OCI-LY7 (cell line): Measurements from ENCODE around the gene L3HYPDH. TPM values are rescaled to one million over a fixed set of nuclear protein-coding genes. Genes with fewer than 3 reads are reported as not detected.

Experiments
- BruUV-seq: library from RNA; stranded (reverse); fragments of 400-500 nt; replicated peaks from 2 replicates; lab custom pipeline; 2021; lab: Mats Ljungman, UMichigan
- CTCF ChIA-PET: fragments of 300-600 bp; sonication (Branson Sonifier 250); formaldehyde crosslinking; loops from one replicate; lab custom pipeline; 2022; ENCODE audit warnings: antibody characterized with exemption; ENCODE audit not compliant: unreplicated experiment; lab: Charles Lee
- POLR2A ChIA-PET: fragments of 300-600 bp; sonication (Branson Sonifier 250); formaldehyde crosslinking; loops from one replicate; lab custom pipeline; 2022; ENCODE audit warnings: antibody characterized with exemption; lab: Charles Lee
- DNase-seq: peaks from one replicate; pipeline ENCODE4 v3.0.0-alpha.2; 2015; ENCODE audit warnings: low spot score
- H2AFZ ChIP-seq: fragments of 200-600 bp; sonication (generic), shearing (Covaris generic); 2 replicates; pipeline ENCODE4 v1.6.1; 2014; ENCODE audit warnings: mild to moderate bottlenecking, antibody characterized with exemption, low read length, moderate library complexity
- H3K27ac ChIP-seq: fragments of 200-600 bp; sonication (generic); 2 replicates; pipeline ENCODE4 v1.5.1; 2014; ENCODE audit warnings: mixed run types, low read depth, mild to moderate bottlenecking, moderate library complexity, low read length, inconsistent platforms; ENCODE audit not compliant: poor library complexity, severe bottlenecking
- H3K36me3 ChIP-seq: fragments of 200-600 bp; sonication (generic); 2 replicates; pipeline ENCODE4 v1.6.1; 2014; ENCODE audit warnings: mild to moderate bottlenecking, antibody characterized with exemption, low read length, moderate library complexity, mixed read lengths; ENCODE audit not compliant: insufficient read depth
- H3K4me1 ChIP-seq: fragments of 200-600 bp; sonication (generic); 2 replicates; pipeline ENCODE4 v1.5.1; 2014; ENCODE audit warnings: mild to moderate bottlenecking, low read length; ENCODE audit not compliant: insufficient read depth, poor library complexity, severe bottlenecking
- H3K4me2 ChIP-seq: fragments of 200-600 bp; sonication (generic); 2 replicates; pipeline ENCODE4 v1.6.1; 2014; ENCODE audit warnings: mild to moderate bottlenecking, low read length
- H3K4me3 ChIP-seq: fragments of 200-600 bp; sonication (generic); 2 replicates; pipeline ENCODE4 v1.5.1; 2014; ENCODE audit warnings: mild to moderate bottlenecking, low read depth, low read length; ENCODE audit not compliant: poor library complexity, severe bottlenecking
- H3K79me2 ChIP-seq: fragments of 200-600 bp; sonication (generic); 2 replicates; pipeline ENCODE4 v1.6.1; 2016; ENCODE audit warnings: low read depth, mild to moderate bottlenecking, low read length, moderate library complexity, mixed read lengths; ENCODE audit not compliant: insufficient read depth
- H3K9me2 ChIP-seq: fragments of 200-600 bp; sonication (generic); 2 replicates; pipeline ENCODE4 v1.6.1; 2016; ENCODE audit warnings: mild to moderate bottlenecking, low read length, mixed read lengths; ENCODE audit not compliant: insufficient read depth
- H3K9me3 ChIP-seq: fragments of 200-600 bp; sonication (generic); 2 replicates; pipeline ENCODE4 v1.6.1; 2014; ENCODE audit warnings: mild to moderate bottlenecking, mixed run types, low read length, mixed read lengths
- H4K20me1 ChIP-seq: fragments of 200-600 bp; sonication (generic); 2 replicates; pipeline ENCODE4 v1.6.1; 2014; ENCODE audit warnings: mild to moderate bottlenecking, antibody characterized with exemption, low read length, moderate library complexity, mixed read lengths; ENCODE audit not compliant: insufficient read depth
- CTCF ChIP-seq: fragments of 200-600 bp; sonication (generic); conservative IDR thresholded peaks from 2 replicates; pipeline ENCODE4 v1.5.1; 2014; ENCODE audit warnings: mild to moderate bottlenecking, antibody characterized with exemption, low read length, moderate library complexity, mixed read lengths
- EZH2phosphoT487 ChIP-seq: fragments of 200-600 bp; sonication (generic); IDR thresholded peaks from 2 replicates; pipeline ENCODE4 v1.6.1; 2018; ENCODE audit warnings: low read depth, borderline replicate concordance, mild to moderate bottlenecking, mixed run types, antibody characterized with exemption, low read length, moderate library complexity, mixed read lengths
- intact Hi-C: fragments of 100-400 bp; cut with micrococcal nuclease; formaldehyde crosslinking; loops from one replicate; pipeline ENCODE4 v1.10.0; 2022; ENCODE audit not compliant: unreplicated experiment
- total RNA-seq, 2 experiments: library from RNA; depleted of rRNA in 1 of 2; stranded (reverse); fragments of >200 nt in 1 of 2; shearing (Covaris generic) in 1 of 2; gene quantifications; 2 replicates each; pipeline ENCODE4 v1.2.3, GENCODE V29; 2014 to 2022

The L3HYPDH gene
- total RNA-seq, 2 experiments from 2014 or later = 36.6 to 43.2 TPM

GRCh38 chr14:59429790-59430189 is 54.4 kb downstream of the L3HYPDH start:
- Histone ChIP-seq H3K4me1 (peaks cover 11% of the 10 kb centered on the region), H2AFZ (no peak overlapping the region), H3K4me3 (no peak overlapping the region), H3K36me3 (no peaks in the 10 kb centered on the region), H3K4me2 (no peak overlapping the region), H3K9me3 (no peaks in the 10 kb centered on the region), H3K9me2 (no peaks in the 10 kb centered on the region), H4K20me1 (no peaks in the 10 kb centered on the region), H3K27ac (no peak overlapping the region), H3K79me2 (no peaks in the 10 kb centered on the region)
- BruUV-seq = no TSS peak
- no peak for TF ChIP-seq CTCF
- no peak for TF ChIP-seq EZH2phosphoT487
- no peak for DNase-seq
- CTCF ChIA-PET = no interaction called here
- POLR2A ChIA-PET = interaction anchor here (0.5 to 1.1 kb wide), 2 partner anchors 128 to 810 kb away, joined by 3 read pairs; no protein-coding TSS in a partner anchor
- intact Hi-C loops = no loop called here

DNA sequence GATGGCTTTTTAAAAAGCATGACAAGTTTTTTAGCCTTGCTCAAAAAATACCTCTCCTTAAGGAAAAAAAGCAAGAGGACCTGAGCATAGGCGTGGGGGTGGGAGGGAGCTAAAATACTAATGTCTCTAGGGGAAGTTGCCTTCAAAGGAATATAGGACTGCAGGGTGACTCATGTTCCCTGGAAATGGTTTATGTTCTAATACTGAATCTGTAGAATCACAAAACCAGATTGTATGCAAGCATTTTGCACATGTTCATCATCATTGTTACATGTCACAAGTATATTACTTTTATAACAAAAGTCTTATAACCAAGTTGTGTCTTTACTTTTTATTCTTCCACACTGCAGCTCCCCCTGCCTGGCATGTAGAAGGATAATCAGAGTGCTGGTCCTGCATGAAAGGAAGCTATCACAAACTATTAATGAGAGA is 55.6 kb downstream of the L3HYPDH start:
- Histone ChIP-seq H3K4me1 (peaks cover 11% of the 10 kb centered on the region), H3K4me3 (no peak overlapping the region), H3K27ac (no peak overlapping the region), H3K9me2 (no peaks in the 10 kb centered on the region), H3K36me3 (no peaks in the 10 kb centered on the region), H3K4me2 (no peak overlapping the region), H4K20me1 (no peaks in the 10 kb centered on the region), H3K79me2 (no peaks in the 10 kb centered on the region), H2AFZ (no peak overlapping the region), H3K9me3 (no peaks in the 10 kb centered on the region)
- ChIA-PET CTCF (interaction anchor here (1.0 kb wide), 1 partner anchor 220 kb away, joined by 3 read pairs; no protein-coding TSS in a partner anchor), POLR2A (interaction anchor here (0.6 to 1.1 kb wide), 2 partner anchors 127 to 227 kb away, joined by 3 to 4 read pairs; no protein-coding TSS in a partner anchor)
- peak; percentile 54; the same call in 1 of the 2 replicates for TF ChIP-seq CTCF
- TF ChIP-seq EZH2phosphoT487 = no peak
- peak; percentile 19 for DNase-seq
- BruUV-seq = no TSS peak
- intact Hi-C loops = no loop called here
